Heart left ventricle (tissue), 13 donors: ENCODE results near the gene SNTA1.

Experiments used
- CTCF ChIP-seq, 12 donors: fragments of 200-600 bp; sonication (generic) in 4 of 12; IDR thresholded peaks; one replicate each; pipeline versions ENCODE4 v1.5.0 to v1.8.0; 2018 to 2022; ENCODE audit warnings: antibody characterized with exemption in 12 of 12, mild to moderate bottlenecking in 5 of 12
- POLR2A ChIP-seq, 2 donors: fragments of 450-650 bp; IDR thresholded peaks; one replicate each; pipeline ENCODE4 v1.6.1; 2017; ENCODE audit warnings: antibody characterized with exemption in 2 of 2, mild to moderate bottlenecking in 2 of 2, moderate library complexity in 2 of 2
- donor health status: ischemic (EF 13 %, LVEDD 7.1; RV severe dilation, severe dysfunction).
- donor health status: DM: no; HTN: yes; CAD: no.
- donor health status: DM: no; HTN: no; CAD: no.
- donor health status: ischemic (EF 25% LVEDD 6.9; RV normal size, moderate dysfunction).
- donor health status: ischemic (EF 25% LVEDD 5.7; RV mildly dilated, moderate dysfunction).
- donor health status: ischemic (EF 35%, LVEDD 5.7; RV mildly dilated, moderate dysfunction).
- donor health status: nonischemic (EF 11% LVEDD 7.7; RV severe dilation, severe dysfunction).
- donor health status: DM: yes; HTN: yes; CAD: no.
- donor health status: PGD.
- donor health status: ischemic (EF 29% LVEDD 5.4; RV normal size, mild dysfunction).
- donor health status: nonischemic (EF 23%, LVEDD 6.1; RV moderate dilation, normal function).

DNA sequence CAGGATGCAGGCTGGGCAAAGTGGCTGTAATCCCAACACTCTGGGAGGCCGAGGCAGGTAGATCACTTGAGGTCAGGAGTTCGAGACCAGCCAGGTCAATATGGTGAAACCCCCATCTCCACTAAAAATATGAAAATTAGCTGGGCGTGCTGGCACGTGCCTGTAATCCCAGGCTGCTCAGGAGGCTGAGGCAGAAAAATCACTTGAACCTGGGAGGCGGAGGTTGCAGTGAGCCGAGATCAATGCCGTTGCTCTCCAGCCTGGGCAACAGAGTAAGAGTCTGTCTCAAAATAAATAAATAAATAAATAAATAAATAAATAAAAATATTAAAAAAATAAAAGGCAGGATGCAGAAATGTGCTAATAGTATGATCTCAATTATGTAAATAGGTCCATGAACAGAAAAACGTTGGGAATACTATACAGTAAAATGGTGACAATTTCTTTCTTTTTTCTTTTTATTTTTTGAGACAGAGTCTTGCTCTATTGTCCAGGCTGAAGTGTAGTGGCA is 37.9 kb upstream of the SNTA1 start:
- TF ChIP-seq CTCF (IDR thresholded peaks at IDR 0.05) (no peak), POLR2A (IDR thresholded peaks at IDR 0.05) (no peak)
